ENCODE data around the gene ANGEL1. TPM values are rescaled to one million over a fixed set of nuclear protein-coding genes. Genes with fewer than 3 reads are reported as not detected.
A peak's percentile ranks its signal among the peaks of the same experiment; 100 is the strongest.

ANGEL1 gene
- total RNA-seq, 4 donors from 2014 or later = 21.6 to 27.7 (median 26.1) TPM

- Histone ChIP-seq H3K36me3 (no peaks in the 10 kb centered on the region), H3K4me3 (no peak overlapping the region), H3K27ac (peak overlapping the region; percentile 28 to 85 (median 78)), H3K27me3 (no peaks in the 10 kb centered on the region), H3K9me3 (no peaks in the 10 kb centered on the region), H3K4me1 (peaks cover 0 to 47% (median 27%) of the 10 kb centered on the region in 4 donors)
- WGBS, 2 donors = 26 to 47% methylated on average over 7 of the region's 7 CpGs
- TF ChIP-seq POLR2A (IDR thresholded peaks at IDR 0.05) = no peak
- no peak for TF ChIP-seq CTCF (IDR thresholded peaks at IDR 0.05)
- peak in 1 of 2 donors; percentile 85 for TF ChIP-seq EP300 (IDR thresholded peaks at IDR 0.05)
- peak; percentile 74 for DNase-seq (ENCODE audit: low spot score in 2 of 2)
These were observed 17.2 kb upstream of the ANGEL1 start for GRCh38 chr14:76829650-76830421.

- no peaks in the 10 kb centered on the region for H3K9me3 ChIP-seq
- WGBS, 2 donors = 29 to 44% methylated on average over 3 of the region's 3 CpGs
- peak overlapping the region; percentile 28 to 85 (median 78) for H3K27ac ChIP-seq
- no peak overlapping the region for H3K4me3 ChIP-seq
- no peaks in the 10 kb centered on the region for H3K36me3 ChIP-seq
- DNase-seq (ENCODE audit: low spot score in 2 of 2) = peak in 1 of 2 donors; percentile 34
- no peaks in the 10 kb centered on the region for H3K27me3 ChIP-seq
- H3K4me1 ChIP-seq = peaks cover 0 to 47% (median 27%) of the 10 kb centered on the region in 4 donors
- TF ChIP-seq CTCF (IDR thresholded peaks at IDR 0.05) (no peak), POLR2A (IDR thresholded peaks at IDR 0.05) (no peak), EP300 (IDR thresholded peaks at IDR 0.05) (peak; percentile 31 to 62)
These were observed 16.3 kb upstream of the ANGEL1 start for GRCh38 chr14:76829013-76829365.

- peaks cover 0 to 47% (median 27%) of the 10 kb centered on the region in 4 donors for H3K4me1 ChIP-seq
- 58 to 64% methylated on average over 17 of the region's 17 CpGs for WGBS, 2 donors
- peak overlapping the region; percentile 28 to 85 (median 78) for H3K27ac ChIP-seq
- no peak for DNase-seq (ENCODE audit: low spot score in 2 of 2)
- H3K27me3 ChIP-seq = no peaks in the 10 kb centered on the region
- TF ChIP-seq POLR2A (IDR thresholded peaks at IDR 0.05) = no peak
- no peak for TF ChIP-seq EP300 (IDR thresholded peaks at IDR 0.05)
- no peak for TF ChIP-seq CTCF (IDR thresholded peaks at IDR 0.05)
- no peaks in the 10 kb centered on the region for H3K36me3 ChIP-seq
- no peaks in the 10 kb centered on the region for H3K9me3 ChIP-seq
- H3K4me3 ChIP-seq = peak overlapping the region in 2 of 4 donors; percentile 26 to 29
These were observed 15.8 kb upstream of the ANGEL1 start for GRCh38 chr14:76828339-76829012.

- Histone ChIP-seq H3K27ac (peak overlapping the region; percentile 28 to 85 (median 78)), H3K36me3 (no peaks in the 10 kb centered on the region), H3K9me3 (no peaks in the 10 kb centered on the region), H3K4me3 (peak overlapping the region in 2 of 4 donors; percentile 26 to 29), H3K27me3 (no peaks in the 10 kb centered on the region), H3K4me1 (peaks cover 0 to 47% (median 27%) of the 10 kb centered on the region in 4 donors)
- DNase-seq (ENCODE audit: low spot score in 2 of 2) = no peak
- TF ChIP-seq CTCF (IDR thresholded peaks at IDR 0.05) = no peak
- no peak for TF ChIP-seq EP300 (IDR thresholded peaks at IDR 0.05)
- TF ChIP-seq POLR2A (IDR thresholded peaks at IDR 0.05) = no peak
- 33 to 64% methylated on average over 9 of the region's 9 CpGs for WGBS, 2 donors
These were observed 15.1 kb upstream of the ANGEL1 start for GRCh38 chr14:76827696-76828296.

Measured in tibial nerve (tissue), 4 donors.